Right hindlimb (tissue), 1 donor: ENCODE results near the gene EEF1G.
"Not testable (repeated sequence)": the region's sequence is repeated elsewhere in the genome, so short reads cannot be mapped to it uniquely, and the experiment has no call there.

Source experiments
- DNase-seq: peaks from one replicate; pipeline ENCODE4 v3.0.0-alpha.2; 2018

EEF1G gene

DNA sequence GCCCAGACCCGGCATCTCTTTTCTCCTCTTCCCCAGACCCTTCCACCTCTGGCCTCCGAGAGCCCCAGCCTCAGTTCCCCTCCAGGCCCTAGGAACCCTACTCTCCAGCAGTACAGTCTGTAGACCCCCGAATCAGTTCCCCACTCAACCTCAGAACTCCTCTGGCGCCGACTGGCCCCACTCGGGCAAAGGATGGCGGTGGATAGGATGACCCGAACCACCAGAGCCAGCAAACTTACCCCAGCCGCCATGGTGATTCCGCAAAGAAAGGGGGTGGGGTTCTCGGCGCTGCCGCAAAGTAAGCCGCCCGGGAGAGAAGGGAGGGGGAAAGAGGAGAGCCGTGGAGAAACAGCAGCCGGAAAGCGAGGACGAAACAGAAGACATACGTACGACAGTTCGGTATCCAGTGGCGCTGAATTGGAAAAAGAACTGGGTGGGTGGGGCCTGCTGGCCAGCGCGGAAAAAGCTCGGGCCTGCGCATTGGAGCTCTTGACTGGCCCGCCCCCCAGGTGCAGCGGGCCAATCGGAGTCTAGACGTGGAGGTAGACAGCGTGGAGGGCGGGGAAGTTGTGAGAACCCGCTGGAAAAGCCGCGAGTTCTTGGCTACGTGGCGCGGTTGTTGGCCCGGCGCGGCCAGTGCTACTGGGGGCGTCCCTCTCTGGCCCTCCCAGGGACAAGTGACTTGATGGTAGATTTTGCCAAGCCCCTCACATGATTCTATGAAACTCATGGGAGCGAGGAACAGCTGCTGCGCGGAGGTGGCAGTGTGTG lies at the start of gene EEF1G:
Gene EEF1G, minus strand, starts transcription at position 300 of the 771 bp plus-strand sequence. Its CDS starts 49 bp downstream, at position 251.
- DNase-seq = peak; percentile 100

DNA sequence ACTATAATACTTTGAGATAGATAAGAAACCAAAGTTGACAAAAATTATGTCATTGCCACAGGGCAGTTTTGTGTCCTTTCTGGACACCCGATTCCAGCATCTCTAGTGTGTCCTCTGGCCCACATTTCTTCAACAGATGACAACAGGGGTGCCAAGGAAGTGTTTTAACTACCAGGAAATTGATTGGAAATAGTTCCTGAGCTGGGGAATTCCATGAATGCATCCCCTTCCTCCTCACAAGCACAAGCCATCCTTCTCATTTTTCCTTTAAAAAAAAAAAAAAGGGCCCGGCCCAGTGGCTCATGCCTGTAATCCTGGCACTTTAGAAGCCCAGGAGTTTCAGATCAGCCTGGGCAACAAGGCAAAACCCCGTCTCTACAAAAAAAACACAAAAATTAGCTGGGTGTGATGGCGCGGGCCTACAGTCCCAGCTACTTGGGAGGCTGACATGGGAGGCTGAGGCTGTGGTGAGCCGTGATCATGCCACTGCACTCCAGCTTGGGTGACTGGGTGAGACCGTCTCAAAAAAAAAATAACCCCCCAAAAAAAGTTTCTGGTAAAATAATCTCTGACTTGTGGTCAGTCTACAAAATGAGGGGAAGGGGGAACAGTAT lies 48.9 kb upstream of the EEF1G start:
- DNase-seq = no peak

DNA sequence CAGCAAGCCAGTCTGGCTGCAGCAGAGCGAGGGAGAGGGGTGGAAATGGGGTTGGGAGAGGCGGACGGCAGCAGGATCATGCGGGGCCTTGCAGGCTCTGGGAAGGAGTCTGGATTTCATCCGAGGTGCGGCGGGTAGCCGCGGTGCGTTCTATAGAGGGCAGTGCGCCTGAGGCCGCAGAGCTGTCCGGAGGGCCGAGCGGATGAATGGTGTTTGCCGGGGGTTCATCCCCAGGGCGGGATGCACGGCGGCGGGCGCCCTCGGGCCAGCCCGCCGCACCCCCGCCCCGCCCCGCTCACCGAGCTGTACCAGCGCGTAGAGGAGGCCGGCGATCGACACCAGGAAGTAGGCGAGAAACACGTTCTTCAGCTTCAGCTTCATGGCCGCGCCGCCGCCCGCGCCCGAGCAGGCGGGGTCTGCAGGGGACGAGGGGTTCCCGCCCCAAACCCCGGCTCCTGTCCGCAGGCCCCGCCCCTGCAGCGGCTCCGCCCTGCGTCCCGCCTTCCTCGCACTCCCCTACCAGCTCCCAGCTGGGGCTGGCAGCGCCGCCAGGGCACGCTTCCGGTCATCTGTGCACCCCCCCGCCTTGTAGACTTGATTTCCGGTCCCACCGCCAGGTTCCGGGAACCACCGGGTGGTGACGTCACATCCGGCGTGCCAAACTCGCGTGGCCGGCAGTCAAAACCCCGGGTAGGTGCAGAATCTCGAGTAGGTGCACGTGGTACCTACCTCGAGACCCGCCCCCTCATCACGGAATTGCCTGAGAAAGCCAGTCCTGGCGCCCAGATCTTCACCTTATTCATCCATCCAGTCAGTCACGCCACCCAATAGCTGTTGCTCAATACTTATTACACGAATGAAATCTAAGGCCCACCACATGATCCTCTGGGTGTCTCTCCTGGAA lies 48.1 kb upstream of the EEF1G start, which contains the start of gene B3GAT3:
Gene B3GAT3, minus strand, starts transcription at position 420 of the 904 bp plus-strand sequence. Its CDS starts 39 bp downstream, at position 381.
- peak; percentile 98 for DNase-seq

GRCh38 chr11:62621027-62621566 lies 47.4 kb upstream of the EEF1G start:
- no peak for DNase-seq

GRCh38 chr11:62616957-62617356 lies 43.3 kb upstream of the EEF1G start:
- DNase-seq = not testable (repeated sequence)

DNA sequence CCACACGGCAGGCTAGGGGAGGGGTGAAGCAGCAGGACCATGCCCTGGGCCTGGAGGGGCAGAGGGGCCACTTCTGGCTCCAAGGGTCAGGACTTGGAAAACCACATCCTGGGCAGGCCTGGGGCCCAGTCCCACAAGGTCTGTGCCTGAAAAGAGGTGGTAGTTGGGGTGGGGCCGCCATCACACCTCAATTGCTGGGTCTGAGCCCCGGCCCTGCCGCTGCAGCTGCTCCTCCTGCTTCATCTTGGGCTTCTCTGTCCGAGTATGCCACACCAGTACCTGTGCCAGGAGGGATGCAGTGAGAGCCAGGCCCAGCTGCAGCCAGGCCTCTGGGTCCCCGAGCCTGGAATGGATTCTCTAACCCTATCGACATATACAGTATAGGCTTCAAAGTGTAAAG lies 41.8 kb upstream of the EEF1G start:
- no peak for DNase-seq

DNA sequence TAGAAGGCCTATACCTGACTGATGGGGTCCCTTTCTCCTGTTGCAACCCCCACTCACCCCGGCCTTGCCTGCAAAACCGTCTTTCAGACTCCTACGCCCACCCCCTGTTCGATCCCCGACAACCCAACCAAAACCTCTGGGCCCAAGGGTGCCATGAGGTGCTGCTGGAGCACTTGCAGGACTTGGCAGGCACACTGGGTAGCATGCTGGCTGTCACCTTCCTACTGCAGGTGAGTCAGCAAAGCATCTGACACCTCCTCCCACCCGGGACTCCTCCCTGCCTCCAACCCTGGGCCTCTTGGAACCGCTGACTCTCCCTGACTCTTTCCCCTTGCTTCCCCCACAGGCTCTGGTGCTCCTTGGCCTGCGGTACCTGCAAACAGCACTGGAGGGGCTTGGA lies 40.6 kb upstream of the EEF1G start:
- DNase-seq = no peak

DNA sequence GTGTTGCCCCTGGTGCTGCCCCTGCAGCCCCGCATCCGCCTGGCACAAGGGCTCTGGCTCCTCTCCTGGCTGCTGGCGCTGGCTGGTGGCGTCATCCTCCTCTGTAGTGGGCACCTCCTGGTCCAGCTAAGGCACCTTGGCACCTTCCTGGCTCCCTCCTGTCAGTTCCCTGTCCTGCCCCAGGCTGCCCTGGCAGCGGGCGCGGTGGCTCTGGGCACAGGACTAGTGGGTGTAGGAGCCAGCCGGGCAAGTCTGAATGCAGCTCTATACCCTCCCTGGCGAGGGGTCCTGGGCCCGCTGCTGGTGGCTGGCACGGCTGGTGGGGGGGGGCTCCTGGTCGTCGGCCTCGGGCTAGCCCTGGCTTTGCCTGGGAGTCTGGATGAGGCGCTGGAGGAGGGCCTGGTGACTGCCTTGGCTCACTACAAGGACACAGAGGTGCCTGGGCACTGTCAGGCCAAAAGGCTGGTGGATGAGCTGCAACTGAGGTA lies 39.6 kb upstream of the EEF1G start:
- DNase-seq = no peak

DNA sequence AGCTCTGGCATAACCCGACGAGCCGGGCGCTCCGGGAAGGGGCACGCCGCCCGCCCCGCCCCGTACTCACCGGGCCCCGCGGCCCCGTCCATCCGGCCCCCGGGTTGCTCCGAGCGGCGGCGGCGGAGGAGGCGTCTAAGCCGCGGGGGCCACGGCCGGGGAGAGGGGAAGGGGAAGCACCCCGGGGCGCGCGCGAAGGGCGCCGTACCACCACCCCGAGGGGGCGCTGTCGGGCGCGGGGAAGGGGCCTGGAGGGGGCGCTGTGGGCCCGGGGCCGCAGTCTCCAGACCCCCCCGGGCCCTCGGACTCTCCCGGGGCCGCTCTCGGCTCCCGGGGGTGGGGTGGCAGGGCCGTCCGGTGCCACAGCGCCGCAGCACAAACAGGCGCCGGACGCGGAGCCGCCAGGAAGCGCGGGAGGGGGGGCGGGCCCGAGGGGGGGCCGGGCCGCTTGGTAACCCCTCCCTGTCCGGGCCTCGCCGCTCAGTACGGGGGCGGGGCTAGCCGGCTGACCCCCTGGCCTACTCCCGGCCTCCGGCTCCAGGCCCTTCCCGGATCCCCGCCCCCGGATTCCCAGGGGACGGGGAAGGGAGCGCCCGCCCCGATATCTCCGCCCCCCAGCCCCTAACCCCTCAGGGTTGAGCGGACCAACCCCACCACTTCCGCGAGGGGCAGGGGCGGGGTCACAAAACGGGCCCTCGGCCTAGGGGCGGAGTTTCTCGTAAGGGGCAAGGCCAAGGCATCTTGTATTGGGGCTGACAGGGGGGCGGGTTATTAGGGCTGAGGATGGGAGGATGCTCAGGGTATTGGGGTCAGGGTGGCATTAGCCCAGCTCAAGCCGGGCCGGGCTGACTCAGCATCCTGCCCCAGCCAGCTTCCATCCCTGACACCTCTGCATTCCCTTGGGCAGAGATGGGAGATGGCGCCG lies 38.9 kb upstream of the EEF1G start, which contains the start of the genes EML3 and ROM1:
Gene EML3, minus strand, starts transcription at position 410 of the 925 bp plus-strand sequence. Its CDS starts 318 bp downstream, at position 92.
Gene ROM1, plus strand, starts transcription at position 892 of the 925 bp plus-strand sequence. Its CDS starts 25 bp downstream, at position 917.
- peak; percentile 96 for DNase-seq

DNA sequence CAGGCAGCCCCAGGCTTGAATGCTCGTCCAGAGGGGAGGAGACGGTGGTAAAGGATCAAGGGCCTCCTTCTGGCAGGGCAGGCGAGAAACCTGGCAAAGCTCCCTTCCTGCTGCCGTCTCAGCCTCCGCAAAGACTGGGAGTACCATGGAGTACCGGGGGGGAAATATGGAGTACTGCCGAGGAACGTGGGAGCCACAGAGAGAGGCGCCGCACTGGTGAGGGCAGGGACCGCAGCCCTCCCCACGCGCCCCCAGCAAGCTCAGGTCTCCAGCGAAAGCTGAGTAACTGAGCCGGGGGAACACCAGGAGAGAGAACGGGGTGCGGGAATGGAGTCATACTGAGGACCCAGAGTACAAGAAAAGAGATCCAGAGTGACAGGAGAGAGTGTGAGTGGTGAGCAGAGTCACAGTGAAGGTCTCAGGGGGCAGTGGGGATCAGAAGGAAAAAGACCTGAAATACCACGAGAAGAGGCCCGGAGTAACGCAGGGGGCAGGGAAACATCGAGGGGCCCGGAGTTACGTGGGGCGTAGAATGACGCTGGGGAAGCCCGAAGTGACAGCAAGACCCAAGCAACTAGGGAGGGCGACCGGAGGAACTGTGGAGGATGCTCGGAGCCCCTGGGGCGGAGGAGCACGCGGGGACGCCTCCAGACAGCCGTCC lies 38.1 kb upstream of the EEF1G start:
- peak; percentile 83 for DNase-seq

- DNase-seq = no peak
These were observed 37.4 kb upstream of the EEF1G start for GRCh38 chr11:62610814-62611704.

DNA sequence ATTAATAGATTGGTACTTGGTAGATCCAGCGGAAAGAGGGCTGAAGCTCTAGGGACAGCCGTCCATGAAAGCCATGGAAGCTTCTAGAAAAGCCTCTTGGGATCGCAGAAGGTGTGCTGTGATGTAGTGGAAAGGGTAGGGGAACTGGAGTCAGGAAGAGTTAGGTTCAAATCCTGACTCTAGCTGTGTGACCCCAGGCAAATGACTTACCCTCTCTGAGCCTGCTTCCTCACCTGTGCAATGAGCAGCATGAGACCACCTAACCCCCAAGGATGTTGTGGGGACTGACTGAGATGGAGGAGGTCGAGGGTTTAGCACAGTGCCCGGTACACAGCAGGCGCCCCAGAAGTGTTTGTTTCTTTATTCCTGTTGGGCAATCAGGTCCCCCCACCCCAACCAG lies 36.7 kb upstream of the EEF1G start:
- DNase-seq = no peak

DNA sequence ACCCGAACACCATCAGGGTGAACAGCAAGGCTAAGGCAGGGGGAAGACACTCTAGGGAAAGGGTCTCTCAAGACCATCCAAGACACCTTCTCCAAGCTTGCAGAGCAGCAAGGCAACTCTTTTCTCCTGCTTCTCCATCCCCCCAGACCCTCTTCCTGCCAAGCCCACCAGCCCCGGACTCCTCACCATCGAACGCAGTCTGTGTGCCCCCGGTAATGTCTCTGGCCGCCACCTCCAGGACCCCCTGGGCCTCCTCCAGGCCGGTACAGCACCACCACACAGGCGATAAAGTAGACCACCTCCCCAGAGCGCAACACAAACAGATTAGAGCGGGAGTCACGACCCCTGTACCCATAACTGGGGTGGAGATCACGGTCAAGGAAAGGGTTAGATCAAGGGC lies 35.1 kb upstream of the EEF1G start:
- no peak for DNase-seq

- no peak for DNase-seq
These were observed 34.0 kb upstream of the EEF1G start for GRCh38 chr11:62607714-62608113.

- DNase-seq = no peak
These were observed 32.2 kb upstream of the EEF1G start for GRCh38 chr11:62605902-62606301.

DNA sequence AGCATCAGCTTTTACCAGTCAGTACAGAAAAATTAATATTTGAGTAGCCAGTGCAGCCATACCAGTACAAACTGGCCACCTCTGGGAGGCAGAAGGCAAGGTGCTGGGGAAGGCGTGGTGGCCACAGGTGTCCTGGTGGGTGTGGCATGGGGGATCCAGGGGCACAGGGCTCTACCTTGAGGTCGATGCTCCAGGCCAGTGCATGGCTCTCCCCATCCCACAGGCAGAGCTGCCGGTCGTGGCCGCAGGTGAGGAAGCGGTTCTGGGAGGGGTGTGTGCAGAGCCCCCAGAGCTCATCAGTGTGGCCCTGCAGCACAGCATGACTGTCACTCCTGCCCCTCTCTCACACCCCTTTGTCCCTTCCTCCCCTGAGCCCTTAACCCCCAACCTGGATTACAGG lies 31.8 kb upstream of the EEF1G start:
- no peak for DNase-seq

DNA sequence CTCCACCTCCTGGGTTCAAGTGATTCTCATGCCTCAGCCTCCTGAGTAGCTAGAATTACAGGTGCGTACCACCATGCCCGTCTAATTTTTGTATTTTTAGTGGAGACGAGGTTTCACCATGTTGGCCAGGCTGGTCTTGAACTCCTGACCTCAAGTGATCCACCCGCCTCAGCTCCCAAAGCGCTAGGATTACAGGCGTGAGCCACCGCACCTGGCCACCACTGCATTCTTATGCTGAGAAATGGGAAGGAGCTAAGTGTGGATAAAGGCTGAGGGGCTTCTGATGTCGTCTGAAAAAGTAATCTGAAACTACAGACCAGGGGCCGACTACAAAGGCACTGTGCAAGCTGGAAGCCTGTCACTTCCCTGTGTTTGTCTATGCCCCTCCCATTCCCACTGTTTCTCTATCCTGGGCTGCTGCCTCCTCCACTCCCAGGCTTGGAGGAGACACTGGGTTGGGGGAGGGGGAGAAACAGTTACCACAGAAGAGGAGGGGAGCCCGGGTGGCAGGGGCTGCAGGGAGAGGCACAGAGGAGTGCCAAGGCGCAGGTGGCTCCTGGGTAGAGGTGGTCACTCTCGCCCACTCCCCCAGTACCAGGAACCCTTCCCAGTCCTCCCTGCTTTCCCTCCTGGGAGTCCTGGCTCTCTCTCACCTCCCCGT lies 30.9 kb upstream of the EEF1G start:
- no peak for DNase-seq

DNA sequence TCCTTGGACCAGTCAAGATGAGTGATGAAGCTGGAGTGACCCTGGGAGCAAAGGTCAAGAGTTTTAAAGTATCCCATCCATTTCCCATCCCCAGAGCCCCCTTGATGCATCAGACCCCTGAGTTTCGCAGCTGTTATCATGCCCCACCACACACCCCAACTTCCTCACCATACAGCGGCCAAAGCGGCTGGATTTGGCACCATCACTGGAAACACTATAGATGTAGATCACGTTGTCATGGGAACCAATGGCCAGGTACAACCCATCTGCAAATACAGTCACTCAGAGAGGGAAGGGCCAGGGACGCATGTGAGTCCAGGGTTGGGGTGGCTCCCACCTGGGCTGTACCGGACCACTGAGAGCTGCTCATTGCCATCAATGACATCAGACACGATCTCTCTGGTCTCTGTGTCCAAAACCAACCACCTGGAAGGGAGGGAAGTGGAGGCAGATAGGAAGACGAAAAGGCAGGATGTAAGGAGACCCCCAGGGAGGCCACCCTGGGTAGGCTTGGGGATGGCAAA lies 30.1 kb upstream of the EEF1G start:
- DNase-seq = peak; percentile 37

- DNase-seq = no peak
These were observed 29.3 kb upstream of the EEF1G start for GRCh38 chr11:62603072-62603408.
